Endothelial cell of umbilical vein (primary cell): ENCODE data around the gene DCLK3.

Source experiments
- EZH2 ChIP-seq: IDR thresholded peaks from 2 replicates; pipeline ENCODE4 v1.6.1; 2012; ENCODE audit warnings: borderline replicate concordance, low read depth, mild to moderate bottlenecking, moderate library complexity, low read length, inconsistent platforms; ENCODE audit not compliant: severe bottlenecking
- GATA2 ChIP-seq: IDR thresholded peaks from 2 replicates; pipeline ENCODE4 v1.7.0; 2011; ENCODE audit warnings: low read depth, mild to moderate bottlenecking, moderate library complexity, mixed read lengths, low read length; ENCODE audit not compliant: insufficient read length, insufficient read depth
- MYC ChIP-seq: IDR thresholded peaks from one replicate; pipeline ENCODE4 v1.6.1; 2011; ENCODE audit warnings: mild to moderate bottlenecking, low read depth, low read length
- POLR2A ChIP-seq: IDR thresholded peaks from 2 replicates; pipeline ENCODE4 v1.6.1; 2012; ENCODE audit warnings: low read depth, mild to moderate bottlenecking, control low read depth, low read length
- POLR2AphosphoS5 ChIP-seq: IDR thresholded peaks from 2 replicates; pipeline ENCODE4 v1.6.1; 2012; ENCODE audit warnings: low read depth, mild to moderate bottlenecking, control low read depth, low read length, moderate library complexity; ENCODE audit not compliant: insufficient read depth
- TF ChIP-seq, protein P1 (sequence below), 2 donors: IDR thresholded peaks; 1 replicate in 1 of 2; 2 replicates in 1 of 2; pipeline ENCODE4 v1.5.1; 2011; ENCODE audit warnings: low read length in 2 of 2, mild to moderate bottlenecking in 2 of 2, moderate library complexity in 2 of 2, control low read depth in 1 of 2, inconsistent platforms in 1 of 2, low read depth in 1 of 2; ENCODE audit not compliant: insufficient read depth in 1 of 2; ENCODE audit errors: extremely low read depth in 1 of 2
- TF ChIP-seq, protein P2 (sequence below): IDR thresholded peaks from 2 replicates; pipeline ENCODE4 v1.6.1; 2011; ENCODE audit not compliant: insufficient read depth, insufficient read length

GRCh38 chr3:36681867-36682266 lies 82.5 kb downstream of the DCLK3 start:
- TF ChIP-seq, protein P1, sequence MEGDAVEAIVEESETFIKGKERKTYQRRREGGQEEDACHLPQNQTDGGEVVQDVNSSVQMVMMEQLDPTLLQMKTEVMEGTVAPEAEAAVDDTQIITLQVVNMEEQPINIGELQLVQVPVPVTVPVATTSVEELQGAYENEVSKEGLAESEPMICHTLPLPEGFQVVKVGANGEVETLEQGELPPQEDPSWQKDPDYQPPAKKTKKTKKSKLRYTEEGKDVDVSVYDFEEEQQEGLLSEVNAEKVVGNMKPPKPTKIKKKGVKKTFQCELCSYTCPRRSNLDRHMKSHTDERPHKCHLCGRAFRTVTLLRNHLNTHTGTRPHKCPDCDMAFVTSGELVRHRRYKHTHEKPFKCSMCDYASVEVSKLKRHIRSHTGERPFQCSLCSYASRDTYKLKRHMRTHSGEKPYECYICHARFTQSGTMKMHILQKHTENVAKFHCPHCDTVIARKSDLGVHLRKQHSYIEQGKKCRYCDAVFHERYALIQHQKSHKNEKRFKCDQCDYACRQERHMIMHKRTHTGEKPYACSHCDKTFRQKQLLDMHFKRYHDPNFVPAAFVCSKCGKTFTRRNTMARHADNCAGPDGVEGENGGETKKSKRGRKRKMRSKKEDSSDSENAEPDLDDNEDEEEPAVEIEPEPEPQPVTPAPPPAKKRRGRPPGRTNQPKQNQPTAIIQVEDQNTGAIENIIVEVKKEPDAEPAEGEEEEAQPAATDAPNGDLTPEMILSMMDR (IDR thresholded peaks at IDR 0.05; ENCODE audit: extremely low read depth in 1 of 2, insufficient read depth in 1 of 2, low read depth in 1 of 2, low read length in 2 of 2), result no peak
- TF ChIP-seq MYC (no peak), GATA2 (no peak), POLR2AphosphoS5 (no peak), POLR2A (no peak), EZH2 (no peak)
- TF ChIP-seq, protein P2, sequence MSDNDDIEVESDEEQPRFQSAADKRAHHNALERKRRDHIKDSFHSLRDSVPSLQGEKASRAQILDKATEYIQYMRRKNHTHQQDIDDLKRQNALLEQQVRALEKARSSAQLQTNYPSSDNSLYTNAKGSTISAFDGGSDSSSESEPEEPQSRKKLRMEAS, result no peak
